GM18951 (cell line): ENCODE results near the gene VEGFB.

Experiments
- POLR2A ChIP-seq: IDR thresholded peaks from 4 replicates; pipeline ENCODE4 v1.6.1; 2011; ENCODE audit warnings: mild to moderate bottlenecking; ENCODE audit not compliant: insufficient read length, insufficient read depth; ENCODE audit errors: extremely low read depth
- in situ Hi-C: fragments of 300-500 bp; cut with MboI; formaldehyde crosslinking; loops from one replicate; pipeline ENCODE4 v1.12.0; 2022; ENCODE audit warnings: low sequenced_read_pairs, mixed read lengths, inconsistent platforms; ENCODE audit not compliant: unreplicated experiment

VEGFB gene

GRCh38 chr11:64220271-64220670 is 14.1 kb upstream of the VEGFB start:
- in situ Hi-C loops = no loop called here
- TF ChIP-seq POLR2A = no peak

- peak; percentile 12 for TF ChIP-seq POLR2A
- in situ Hi-C loops = no loop called here
These were observed 13.6 kb upstream of the VEGFB start for GRCh38 chr11:64220798-64221197.

GRCh38 chr11:64222651-64223000 is 11.8 kb upstream of the VEGFB start:
- in situ Hi-C loops = no loop called here
- TF ChIP-seq POLR2A = no peak

- peak; percentile 42 for TF ChIP-seq POLR2A
- in situ Hi-C loops = no loop called here
These were observed 11.3 kb upstream of the VEGFB start for GRCh38 chr11:64223001-64223651.

GRCh38 chr11:64224151-64224890 is 10.1 kb upstream of the VEGFB start:
- in situ Hi-C loops = no loop called here
- TF ChIP-seq POLR2A = peak; percentile 41

GRCh38 chr11:64224891-64225607 is 9.3 kb upstream of the VEGFB start:
- in situ Hi-C loops = no loop called here
- peak; percentile 20 for TF ChIP-seq POLR2A

GRCh38 chr11:64225608-64226506 is 8.5 kb upstream of the VEGFB start, which contains the start of the genes NUDT22 and TRPT1:
NUDT22 (plus strand) TSS chr11:64226274; CDS start chr11:64226653, 379 bp downstream.
TRPT1 (minus strand) TSS chr11:64226186; CDS start chr11:64225860, 326 bp downstream.
- TF ChIP-seq POLR2A = peak; percentile 84
- in situ Hi-C loops = no loop called here

- in situ Hi-C loops = no loop called here
- peak; percentile 25 for TF ChIP-seq POLR2A
These were observed 7.8 kb upstream of the VEGFB start for GRCh38 chr11:64226507-64227051.

- TF ChIP-seq POLR2A = no peak
- in situ Hi-C loops = no loop called here
These were observed 6.9 kb upstream of the VEGFB start for GRCh38 chr11:64227405-64227956.

GRCh38 chr11:64229090-64229743 is 5.2 kb upstream of the VEGFB start:
- in situ Hi-C loops = no loop called here
- no peak for TF ChIP-seq POLR2A

GRCh38 chr11:64229744-64230170 is 4.6 kb upstream of the VEGFB start:
- TF ChIP-seq POLR2A = no peak

More at GRCh38 chr11:64229744-64230170, 4.6 kb upstream of the VEGFB start:
- in situ Hi-C loops = no loop called here
